Measurements from ENCODE around the gene MOGAT3. TPM values are rescaled to one million over a fixed set of nuclear protein-coding genes. Genes with fewer than 3 reads are reported as not detected.

MOGAT3 gene
- total RNA-seq, 1 experiment from 2014 or later, result 6.3 TPM

- CTCF ChIA-PET, result interaction anchor here (1.3 to 3.7 kb wide), 2 partner anchors 10 to 17 kb away, joined by 4 to 29 read pairs; partner anchors contain the start of genes FIS1, PLOD3 and ZNHIT1
- Histone ChIP-seq H3K4me3 (ENCODE audit: low read depth, low read length) (no peak overlapping the region), H3K36me3 (ENCODE audit: control insufficient read depth, insufficient read depth, low read length) (no peaks in the 10 kb centered on the region), H3K4me1 (peaks cover 21% of the 10 kb centered on the region), H3K9me3 (no peaks in the 10 kb centered on the region), H3K27me3 (replicated peaks; ENCODE audit: control insufficient read depth, insufficient read depth, low read length) (no peaks in the 10 kb centered on the region)
- no peak for DNase-seq
- POLR2A ChIA-PET, result no interaction called here
- peaks cover 26% of the 10 kb centered on the region for H3K4me1 Mint-ChIP-seq (ENCODE audit: low read depth, unreplicated experiment)
- peaks cover 37% of the 10 kb centered on the region for H3K36me3 Mint-ChIP-seq (ENCODE audit: insufficient read depth, unreplicated experiment)
- TF ChIP-seq, protein P1, sequence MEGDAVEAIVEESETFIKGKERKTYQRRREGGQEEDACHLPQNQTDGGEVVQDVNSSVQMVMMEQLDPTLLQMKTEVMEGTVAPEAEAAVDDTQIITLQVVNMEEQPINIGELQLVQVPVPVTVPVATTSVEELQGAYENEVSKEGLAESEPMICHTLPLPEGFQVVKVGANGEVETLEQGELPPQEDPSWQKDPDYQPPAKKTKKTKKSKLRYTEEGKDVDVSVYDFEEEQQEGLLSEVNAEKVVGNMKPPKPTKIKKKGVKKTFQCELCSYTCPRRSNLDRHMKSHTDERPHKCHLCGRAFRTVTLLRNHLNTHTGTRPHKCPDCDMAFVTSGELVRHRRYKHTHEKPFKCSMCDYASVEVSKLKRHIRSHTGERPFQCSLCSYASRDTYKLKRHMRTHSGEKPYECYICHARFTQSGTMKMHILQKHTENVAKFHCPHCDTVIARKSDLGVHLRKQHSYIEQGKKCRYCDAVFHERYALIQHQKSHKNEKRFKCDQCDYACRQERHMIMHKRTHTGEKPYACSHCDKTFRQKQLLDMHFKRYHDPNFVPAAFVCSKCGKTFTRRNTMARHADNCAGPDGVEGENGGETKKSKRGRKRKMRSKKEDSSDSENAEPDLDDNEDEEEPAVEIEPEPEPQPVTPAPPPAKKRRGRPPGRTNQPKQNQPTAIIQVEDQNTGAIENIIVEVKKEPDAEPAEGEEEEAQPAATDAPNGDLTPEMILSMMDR (IDR thresholded peaks at IDR 0.05; ENCODE audit: insufficient read depth in 1 of 2, low read depth in 1 of 2, low read length in 1 of 2, severe bottlenecking in 1 of 2, unreplicated experiment in 1 of 2), result no peak
- intact Hi-C loops (cut with micrococcal nuclease; ENCODE audit: unreplicated experiment), result no loop called here
- no peaks in the 10 kb centered on the region for H3K27me3 Mint-ChIP-seq (ENCODE audit: insufficient read depth, unreplicated experiment)
- BruUV-seq (replicated peaks), result no TSS peak
- H3K9me3 Mint-ChIP-seq (ENCODE audit: unreplicated experiment), result no peaks in the 10 kb centered on the region
- peak overlapping the region; percentile 44 for H3K4me3 Mint-ChIP-seq (ENCODE audit: unreplicated experiment)
- H3K27ac Mint-ChIP-seq (ENCODE audit: unreplicated experiment), result no peak overlapping the region
Observed at GRCh38 chr7:101234636-101235035, 33.8 kb upstream of the MOGAT3 start.

- no peaks in the 10 kb centered on the region for H3K36me3 ChIP-seq (ENCODE audit: control insufficient read depth, insufficient read depth, low read length)
- H3K4me1 ChIP-seq, result peaks cover 21% of the 10 kb centered on the region
- DNase-seq, result no peak
- peak overlapping the region; percentile 34 for H3K27ac Mint-ChIP-seq (ENCODE audit: unreplicated experiment)
- TF ChIP-seq, protein P1 (IDR thresholded peaks at IDR 0.05; ENCODE audit: insufficient read depth in 1 of 2, low read depth in 1 of 2, low read length in 1 of 2, severe bottlenecking in 1 of 2, unreplicated experiment in 1 of 2), result no peak
- H3K36me3 Mint-ChIP-seq (ENCODE audit: insufficient read depth, unreplicated experiment), result peaks cover 37% of the 10 kb centered on the region
- H3K9me3 ChIP-seq, result no peaks in the 10 kb centered on the region
- intact Hi-C loops (cut with micrococcal nuclease; ENCODE audit: unreplicated experiment), result no loop called here
- no peak overlapping the region for H3K4me3 Mint-ChIP-seq (ENCODE audit: unreplicated experiment)
- peaks cover 26% of the 10 kb centered on the region for H3K4me1 Mint-ChIP-seq (ENCODE audit: low read depth, unreplicated experiment)
- ChIA-PET CTCF (interaction anchor here (3.7 kb wide), 1 partner anchor 10 kb away, joined by 29 read pairs; the partner anchor contains the start of gene FIS1), POLR2A (interaction anchor here (0.5 kb wide), 1 partner anchor 15 kb away, joined by 10 read pairs; no protein-coding TSS in a partner anchor)
- H3K27me3 Mint-ChIP-seq (ENCODE audit: insufficient read depth, unreplicated experiment), result no peaks in the 10 kb centered on the region
- no peaks in the 10 kb centered on the region for H3K27me3 ChIP-seq (replicated peaks; ENCODE audit: control insufficient read depth, insufficient read depth, low read length)
- no peaks in the 10 kb centered on the region for H3K9me3 Mint-ChIP-seq (ENCODE audit: unreplicated experiment)
- BruUV-seq (replicated peaks), result no TSS peak
- H3K4me3 ChIP-seq (ENCODE audit: low read depth, low read length), result no peak overlapping the region
Observed at GRCh38 chr7:101233907-101234547, 33.2 kb upstream of the MOGAT3 start.

DNA sequence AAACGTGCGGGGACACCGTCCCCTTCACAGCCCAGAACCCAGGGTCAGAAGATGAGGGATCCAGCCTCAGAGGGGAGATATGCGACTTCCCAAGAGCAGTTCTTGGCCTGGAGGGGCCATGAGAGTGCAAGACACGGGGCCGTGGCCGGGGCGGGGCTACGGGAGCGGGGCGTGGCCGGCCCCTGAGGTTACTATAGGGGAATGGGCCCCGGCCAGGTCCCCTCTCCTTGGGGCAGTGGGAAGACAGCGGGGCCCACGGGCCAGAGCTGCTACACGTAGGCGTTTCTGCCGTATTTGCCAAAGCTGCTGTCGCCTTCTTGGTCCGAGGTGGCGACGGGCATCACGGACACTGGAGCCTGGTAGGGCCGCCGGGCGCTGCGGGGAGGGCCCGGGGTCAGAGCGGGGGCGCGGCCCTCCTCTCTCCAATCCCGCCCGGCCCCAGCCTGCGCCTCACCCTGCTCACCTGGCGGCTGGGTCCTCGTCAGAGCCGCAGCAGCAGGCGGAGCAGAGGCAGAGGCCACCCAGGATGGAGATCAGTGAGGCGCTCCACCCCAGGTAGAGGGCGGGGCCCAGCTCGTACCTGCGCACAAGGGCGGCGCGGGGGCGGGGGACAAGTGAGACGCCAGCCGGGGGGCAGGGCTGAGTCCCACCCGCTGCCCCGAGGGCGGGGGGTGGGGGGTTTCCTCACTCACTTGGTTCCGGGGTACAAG lies 31.5 kb upstream of the MOGAT3 start:
- CTCF ChIA-PET, result interaction anchor here (0.9 to 3.7 kb wide), 5 partner anchors 12 to 88 kb away, joined by 3 to 29 read pairs (median 6); partner anchors contain the start of genes FIS1, PLOD3 and ZNHIT1
- POLR2A ChIA-PET, result interaction anchor here (0.7 to 2.2 kb wide), 2 partner anchors 14 to 23 kb away, joined by 3 to 15 read pairs; partner anchors contain the start of genes PLOD3 and ZNHIT1

More for the DNA sequence above, 31.5 kb upstream of the MOGAT3 start:
- no peaks in the 10 kb centered on the region for H3K9me3 ChIP-seq
- Mint-ChIP-seq H3K9me3 (ENCODE audit: unreplicated experiment) (no peaks in the 10 kb centered on the region), H3K27ac (ENCODE audit: unreplicated experiment) (peak overlapping the region; percentile 70), H3K36me3 (ENCODE audit: insufficient read depth, unreplicated experiment) (peaks cover 40% of the 10 kb centered on the region), H3K4me1 (ENCODE audit: low read depth, unreplicated experiment) (peaks cover 26% of the 10 kb centered on the region), H3K4me3 (ENCODE audit: unreplicated experiment) (peak overlapping the region; percentile 80), H3K27me3 (ENCODE audit: insufficient read depth, unreplicated experiment) (no peaks in the 10 kb centered on the region)
- BruUV-seq (replicated peaks), result TSS peak; percentile 69
- peak overlapping the region; percentile 68 for H3K4me3 ChIP-seq (ENCODE audit: low read depth, low read length)
- no peaks in the 10 kb centered on the region for H3K27me3 ChIP-seq (replicated peaks; ENCODE audit: control insufficient read depth, insufficient read depth, low read length)
- intact Hi-C loops (cut with micrococcal nuclease; ENCODE audit: unreplicated experiment), result loop anchor here (1.0 kb wide), 3 partner anchors 12 to 31 kb away; partner anchors contain the start of genes MOGAT3 and ZNHIT1
- peaks cover 13% of the 10 kb centered on the region for H3K4me1 ChIP-seq
- TF ChIP-seq, protein P1 (IDR thresholded peaks at IDR 0.05; ENCODE audit: insufficient read depth in 1 of 2, low read depth in 1 of 2, low read length in 1 of 2, severe bottlenecking in 1 of 2, unreplicated experiment in 1 of 2), result no peak
- no peaks in the 10 kb centered on the region for H3K36me3 ChIP-seq (ENCODE audit: control insufficient read depth, insufficient read depth, low read length)
- peak; percentile 90 for DNase-seq

Data from Caco-2 (cell line).